ENCODE results near the gene ADGRL3. TPM values are rescaled to one million over a fixed set of nuclear protein-coding genes. Genes with fewer than 3 reads are reported as not detected.
A peak's percentile ranks its signal among the peaks of the same experiment; 100 is the strongest.

ADGRL3 gene
- total RNA-seq, 1 donor from 2014 or later = 31.3 TPM

- no peak overlapping the region for H3K4me3 ChIP-seq (ENCODE audit: insufficient read depth, low read depth, low read length)
- no peaks in the 10 kb centered on the region for H3K27me3 ChIP-seq (ENCODE audit: insufficient read depth, low read length)
- H3K4me1 ChIP-seq (ENCODE audit: insufficient read depth, low read length) = no peaks in the 10 kb centered on the region
- no peak for DNase-seq (ENCODE audit: low read depth)
- H3K36me3 ChIP-seq (ENCODE audit: insufficient read depth, low read length) = no peaks in the 10 kb centered on the region
- H3K27me3 Mint-ChIP-seq (ENCODE audit: low read depth, unreplicated experiment) = peaks cover 3% of the 10 kb centered on the region
- no peak for FAIRE-seq
- no peak overlapping the region for H3K4me2 ChIP-seq (ENCODE audit: low read length)
- no peak overlapping the region for H3K9ac ChIP-seq (ENCODE audit: low read length)
- H3K4me1 Mint-ChIP-seq (ENCODE audit: low read depth, unreplicated experiment) = peaks cover 3% of the 10 kb centered on the region
- H3K79me2 ChIP-seq (ENCODE audit: insufficient read depth, low read length) = no peaks in the 10 kb centered on the region
- H3K9me3 Mint-ChIP-seq (ENCODE audit: unreplicated experiment) = peaks cover 2% of the 10 kb centered on the region
- no peaks in the 10 kb centered on the region for H3K9me3 ChIP-seq (ENCODE audit: insufficient read depth, low read depth, low read length)
- H3K27ac Mint-ChIP-seq (ENCODE audit: unreplicated experiment) = no peak overlapping the region
- H3K36me3 Mint-ChIP-seq (ENCODE audit: low read depth, unreplicated experiment) = no peaks in the 10 kb centered on the region
- H4K20me1 ChIP-seq (ENCODE audit: insufficient read depth, low read length) = no peaks in the 10 kb centered on the region
- no peak overlapping the region for H3K4me3 Mint-ChIP-seq (ENCODE audit: unreplicated experiment)
- H2AFZ ChIP-seq (ENCODE audit: low read depth, low read length) = no peak overlapping the region
- TF ChIP-seq EZH2 (IDR thresholded peaks at IDR 0.05; ENCODE audit: insufficient read depth, low read length) = no peak
- TF ChIP-seq CTCF (IDR thresholded peaks at IDR 0.05; ENCODE audit: insufficient read depth, low read depth, low read length) = no peak
- no peak overlapping the region for H3K27ac ChIP-seq (ENCODE audit: low read depth, low read length)
Measured at GRCh38 chr4:61194571-61194970, 5.6 kb upstream of the ADGRL3 start.

- H3K36me3 Mint-ChIP-seq (ENCODE audit: low read depth, unreplicated experiment) = no peaks in the 10 kb centered on the region
- no peaks in the 10 kb centered on the region for H3K9me3 ChIP-seq (ENCODE audit: insufficient read depth, low read depth, low read length)
- FAIRE-seq = no peak
- no peak for DNase-seq (ENCODE audit: low read depth)
- no peaks in the 10 kb centered on the region for H4K20me1 ChIP-seq (ENCODE audit: insufficient read depth, low read length)
- no peak overlapping the region for H2AFZ ChIP-seq (ENCODE audit: low read depth, low read length)
- H3K27ac ChIP-seq (ENCODE audit: low read depth, low read length) = no peak overlapping the region
- H3K9me3 Mint-ChIP-seq (ENCODE audit: unreplicated experiment) = peaks cover 2% of the 10 kb centered on the region
- H3K4me3 Mint-ChIP-seq (ENCODE audit: unreplicated experiment) = no peak overlapping the region
- H3K36me3 ChIP-seq (ENCODE audit: insufficient read depth, low read length) = no peaks in the 10 kb centered on the region
- no peaks in the 10 kb centered on the region for H3K4me1 ChIP-seq (ENCODE audit: insufficient read depth, low read length)
- H3K4me3 ChIP-seq (ENCODE audit: insufficient read depth, low read depth, low read length) = no peak overlapping the region
- H3K27ac Mint-ChIP-seq (ENCODE audit: unreplicated experiment) = no peak overlapping the region
- peaks cover 3% of the 10 kb centered on the region for H3K27me3 Mint-ChIP-seq (ENCODE audit: low read depth, unreplicated experiment)
- H3K4me1 Mint-ChIP-seq (ENCODE audit: low read depth, unreplicated experiment) = peaks cover 2% of the 10 kb centered on the region
- H3K4me2 ChIP-seq (ENCODE audit: low read length) = no peak overlapping the region
- TF ChIP-seq CTCF (IDR thresholded peaks at IDR 0.05; ENCODE audit: insufficient read depth, low read depth, low read length) (no peak), EZH2 (IDR thresholded peaks at IDR 0.05; ENCODE audit: insufficient read depth, low read length) (no peak)
- no peaks in the 10 kb centered on the region for H3K79me2 ChIP-seq (ENCODE audit: insufficient read depth, low read length)
- no peaks in the 10 kb centered on the region for H3K27me3 ChIP-seq (ENCODE audit: insufficient read depth, low read length)
- H3K9ac ChIP-seq (ENCODE audit: low read length) = no peak overlapping the region
Measured at GRCh38 chr4:61195101-61195500, 5.0 kb upstream of the ADGRL3 start.

DNA sequence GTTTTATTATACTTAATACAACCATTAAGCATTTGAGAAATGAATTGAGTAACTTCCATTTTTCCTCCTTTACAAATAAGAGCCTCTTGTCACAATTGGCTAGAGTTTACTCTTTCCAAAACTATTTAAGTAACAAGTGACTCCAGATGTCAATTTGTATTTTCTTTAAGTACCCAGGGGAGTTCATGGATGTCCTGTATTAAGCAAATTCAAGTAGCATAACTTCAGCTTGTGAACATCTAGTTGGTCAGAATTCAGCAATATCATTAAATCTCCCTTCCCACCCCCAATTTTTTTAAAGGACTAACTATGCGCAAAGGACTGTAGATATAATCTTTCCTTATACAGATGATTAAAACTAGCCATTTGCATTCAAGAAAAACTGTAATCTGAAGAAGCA is 1.4 kb upstream of the ADGRL3 start:
- Histone ChIP-seq H3K4me3 (ENCODE audit: insufficient read depth, low read depth, low read length) (no peak overlapping the region), H3K79me2 (ENCODE audit: insufficient read depth, low read length) (peaks cover 6% of the 10 kb centered on the region), H3K27ac (ENCODE audit: low read depth, low read length) (no peak overlapping the region), H4K20me1 (ENCODE audit: insufficient read depth, low read length) (no peaks in the 10 kb centered on the region), H2AFZ (ENCODE audit: low read depth, low read length) (no peak overlapping the region), H3K36me3 (ENCODE audit: insufficient read depth, low read length) (no peaks in the 10 kb centered on the region), H3K9ac (ENCODE audit: low read length) (no peak overlapping the region), H3K27me3 (ENCODE audit: insufficient read depth, low read length) (peaks cover 6% of the 10 kb centered on the region), H3K9me3 (ENCODE audit: insufficient read depth, low read depth, low read length) (no peaks in the 10 kb centered on the region), H3K4me1 (ENCODE audit: insufficient read depth, low read length) (peaks cover 15% of the 10 kb centered on the region), H3K4me2 (ENCODE audit: low read length) (no peak overlapping the region)
- FAIRE-seq = no peak
- Mint-ChIP-seq H3K27ac (ENCODE audit: unreplicated experiment) (no peak overlapping the region), H3K9me3 (ENCODE audit: unreplicated experiment) (no peaks in the 10 kb centered on the region), H3K4me3 (ENCODE audit: unreplicated experiment) (peak overlapping the region; percentile 3), H3K27me3 (ENCODE audit: low read depth, unreplicated experiment) (no peaks in the 10 kb centered on the region), H3K36me3 (ENCODE audit: low read depth, unreplicated experiment) (no peaks in the 10 kb centered on the region), H3K4me1 (ENCODE audit: low read depth, unreplicated experiment) (peaks cover 5% of the 10 kb centered on the region)
- DNase-seq (ENCODE audit: low read depth) = no peak
- no peak for TF ChIP-seq EZH2 (IDR thresholded peaks at IDR 0.05; ENCODE audit: insufficient read depth, low read length)
- no peak for TF ChIP-seq CTCF (IDR thresholded peaks at IDR 0.05; ENCODE audit: insufficient read depth, low read depth, low read length)
